Activated T-cell treated with anti-CD3 and anti-CD28 coated beads, Interleukin-2, amount 50 U/mL, for 72 hours (primary cell): ENCODE results near the gene TBKBP1. TPM values are rescaled to one million over a fixed set of nuclear protein-coding genes. Genes with fewer than 3 reads are reported as not detected.

ENCODE experiments used
- ATAC-seq, 2 donors: fragments of 150-1000 bp; cut with Tn5 transposase; replicated peaks in 1 of 2; 2 replicates each; pipeline ENCODE4 v1.10.0; 2021; ENCODE audit warnings: moderate library complexity in 2 of 2, mild to moderate bottlenecking in 1 of 2
- DNase-seq, 2 donors: peaks; one replicate each; pipeline ENCODE4 v3.0.0; 2021 to 2022; ENCODE audit warnings: mixed read lengths in 1 of 2
- H3K27ac Mint-ChIP-seq: one replicate; pipeline ENCODE4 v1.8.0; 2022; ENCODE audit warnings: mild to moderate bottlenecking, moderate library complexity, mixed read lengths
- H3K27me3 Mint-ChIP-seq: one replicate; pipeline ENCODE4 v1.8.0; 2022; ENCODE audit warnings: low read depth, mixed read lengths
- H3K36me3 Mint-ChIP-seq, 2 donors: one replicate each; pipeline ENCODE4 v1.8.0; 2022; ENCODE audit warnings: mixed read lengths in 2 of 2, mild to moderate bottlenecking in 1 of 2; ENCODE audit not compliant: insufficient read depth in 2 of 2
- H3K4me1 Mint-ChIP-seq: one replicate; pipeline ENCODE4 v1.8.0; 2022; ENCODE audit warnings: low read depth, mixed read lengths
- H3K4me3 Mint-ChIP-seq, 2 donors: one replicate each; pipeline ENCODE4 v1.8.0; 2022; ENCODE audit warnings: mild to moderate bottlenecking in 2 of 2, mixed read lengths in 2 of 2, moderate library complexity in 2 of 2
- H3K9me3 Mint-ChIP-seq, 2 donors: one replicate each; pipeline ENCODE4 v1.8.0; 2022; ENCODE audit warnings: mixed read lengths in 2 of 2
- total RNA-seq, 2 donors: library from RNA; stranded (reverse); gene quantifications; one replicate each; pipeline ENCODE4 v1.2.3, GENCODE V29; 2022

Gene TBKBP1
- total RNA-seq, 2 donors from 2014 or later = 24.2 to 28.7 TPM

DNA sequence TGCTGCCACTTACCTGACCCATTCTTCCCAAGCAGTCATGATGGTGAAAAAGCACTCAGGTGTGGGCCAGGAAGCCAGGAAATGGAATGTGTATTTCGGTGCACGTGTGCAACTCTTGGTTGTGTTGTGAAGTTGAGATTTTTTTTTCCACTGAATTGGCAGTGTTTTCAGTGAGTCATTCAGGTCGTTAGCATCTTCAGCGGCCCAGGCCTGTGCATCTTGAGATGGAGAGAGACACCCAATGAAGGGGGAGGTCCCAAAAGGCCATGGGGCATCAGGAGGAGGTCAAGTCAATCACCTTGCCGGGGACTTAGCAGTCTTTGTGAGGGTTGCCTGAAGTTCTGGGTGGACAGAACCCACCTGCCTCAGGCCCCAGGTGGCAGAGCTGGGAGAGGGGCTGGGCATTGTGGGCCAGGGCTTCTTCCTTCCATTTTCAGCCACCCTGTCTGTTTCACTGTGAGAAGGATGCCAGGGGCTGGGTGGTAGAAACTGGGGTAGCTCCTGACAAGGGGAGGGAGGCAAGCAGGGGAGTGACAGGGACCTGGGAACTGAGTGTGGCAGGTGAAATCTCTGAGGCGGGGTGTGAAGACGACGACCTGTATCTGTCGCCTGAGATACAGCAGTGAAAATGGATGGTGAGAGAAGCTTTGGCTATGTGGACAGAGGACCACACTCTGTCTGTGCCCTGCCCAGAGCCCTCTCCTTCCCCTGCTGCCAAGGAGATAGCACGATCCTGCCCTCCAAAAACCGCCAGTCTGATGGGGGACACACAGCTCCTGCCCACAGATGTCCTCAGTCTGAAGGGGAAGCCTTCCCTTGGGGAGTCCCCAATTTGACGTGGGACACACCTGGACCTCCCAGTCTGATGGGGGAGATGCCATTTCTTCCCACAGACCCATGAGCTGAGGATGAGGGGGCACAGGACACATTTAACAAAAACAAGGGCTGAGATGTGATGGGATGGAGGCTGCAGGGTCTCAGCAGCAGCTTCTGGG, 11.9 kb downstream of the TBKBP1 start:
- Mint-ChIP-seq H3K27ac (peak overlapping the region; percentile 98), H3K4me3 (peak overlapping the region; percentile 79 to 86), H3K36me3 (peaks cover 0 to 3% of the 10 kb centered on the region in 2 donors), H3K9me3 (no peaks in the 10 kb centered on the region), H3K27me3 (no peaks in the 10 kb centered on the region), H3K4me1 (peaks cover 71% of the 10 kb centered on the region)
- DNase-seq (peak; percentile 68 to 77), ATAC-seq (peak; percentile 61 to 63)

DNA sequence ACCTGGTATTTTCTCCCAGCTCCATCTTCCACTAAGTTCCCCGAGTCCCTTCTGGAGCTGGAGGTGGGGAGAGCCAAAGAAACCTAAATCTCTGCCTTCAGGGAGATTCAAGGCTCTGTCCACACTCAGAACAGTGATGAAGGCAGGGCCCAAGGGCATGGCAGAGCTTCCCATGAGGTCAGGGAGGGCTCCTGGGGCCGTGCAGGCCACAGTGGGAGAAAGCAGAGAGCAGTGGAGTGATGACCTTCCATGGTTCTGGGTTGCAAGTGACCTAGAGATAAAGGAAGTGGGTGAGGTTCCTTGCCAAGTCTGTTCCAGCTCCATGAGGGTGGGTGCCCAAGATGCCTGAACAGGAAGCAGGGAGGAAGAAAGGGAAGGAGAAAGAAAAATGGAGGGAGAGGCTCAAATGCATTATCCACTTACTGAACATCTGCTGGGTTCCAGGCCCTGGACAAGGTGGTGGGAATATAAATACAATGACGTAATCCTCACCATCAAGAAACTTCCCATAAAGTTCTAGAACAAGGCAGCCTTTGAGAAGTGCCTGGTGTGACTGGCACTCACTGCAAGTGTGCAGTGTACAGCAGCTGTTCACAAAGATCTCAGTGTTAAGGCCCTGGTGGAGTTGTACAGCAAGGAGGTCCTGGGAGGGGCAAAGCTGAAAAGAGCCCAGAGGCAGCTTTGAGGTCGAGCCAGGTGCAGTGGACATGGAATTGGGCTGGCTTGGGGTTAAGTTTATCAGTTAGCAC, 13.3 kb downstream of the TBKBP1 start:
- peak overlapping the region; percentile 98 for H3K27ac Mint-ChIP-seq
- peak overlapping the region; percentile 79 to 86 for H3K4me3 Mint-ChIP-seq
- peaks cover 72% of the 10 kb centered on the region for H3K4me1 Mint-ChIP-seq
- no peak for DNase-seq
- H3K9me3 Mint-ChIP-seq = no peaks in the 10 kb centered on the region
- H3K36me3 Mint-ChIP-seq = peaks cover 0 to 3% of the 10 kb centered on the region in 2 donors
- no peak for ATAC-seq
- H3K27me3 Mint-ChIP-seq = no peaks in the 10 kb centered on the region

DNA sequence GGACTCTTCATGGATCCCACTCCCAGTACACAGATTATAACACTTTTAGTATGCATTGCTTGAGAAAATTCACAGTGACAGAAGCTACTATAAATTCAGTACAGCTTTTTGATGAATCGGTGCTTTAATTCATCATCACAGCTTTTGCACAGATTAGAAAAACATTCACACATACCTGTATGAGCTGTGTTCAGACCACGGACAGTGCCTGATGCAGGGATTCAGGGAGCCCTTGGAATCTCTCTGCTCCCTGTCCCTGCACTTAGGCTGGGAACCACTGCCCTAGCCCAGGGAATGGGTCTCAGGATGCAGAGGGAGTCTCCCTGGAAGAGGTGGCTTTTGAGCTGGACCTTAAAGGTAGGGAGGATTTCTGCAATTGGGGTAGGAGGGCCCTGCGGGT, 13.9 kb downstream of the TBKBP1 start:
- Mint-ChIP-seq H3K36me3 (peaks cover 0 to 3% of the 10 kb centered on the region in 2 donors), H3K27ac (no peak overlapping the region), H3K4me3 (no peak overlapping the region), H3K9me3 (no peaks in the 10 kb centered on the region), H3K27me3 (no peaks in the 10 kb centered on the region), H3K4me1 (peaks cover 66% of the 10 kb centered on the region)
- ATAC-seq (no peak), DNase-seq (no peak)

GRCh38 chr17:47708312-47708863, 14.4 kb downstream of the TBKBP1 start:
- Mint-ChIP-seq H3K27me3 (no peaks in the 10 kb centered on the region), H3K4me1 (peaks cover 61% of the 10 kb centered on the region), H3K27ac (no peak overlapping the region), H3K36me3 (peaks cover 0 to 3% of the 10 kb centered on the region in 2 donors), H3K9me3 (no peaks in the 10 kb centered on the region), H3K4me3 (no peak overlapping the region)
- ATAC-seq = no peak
- DNase-seq = no peak

DNA sequence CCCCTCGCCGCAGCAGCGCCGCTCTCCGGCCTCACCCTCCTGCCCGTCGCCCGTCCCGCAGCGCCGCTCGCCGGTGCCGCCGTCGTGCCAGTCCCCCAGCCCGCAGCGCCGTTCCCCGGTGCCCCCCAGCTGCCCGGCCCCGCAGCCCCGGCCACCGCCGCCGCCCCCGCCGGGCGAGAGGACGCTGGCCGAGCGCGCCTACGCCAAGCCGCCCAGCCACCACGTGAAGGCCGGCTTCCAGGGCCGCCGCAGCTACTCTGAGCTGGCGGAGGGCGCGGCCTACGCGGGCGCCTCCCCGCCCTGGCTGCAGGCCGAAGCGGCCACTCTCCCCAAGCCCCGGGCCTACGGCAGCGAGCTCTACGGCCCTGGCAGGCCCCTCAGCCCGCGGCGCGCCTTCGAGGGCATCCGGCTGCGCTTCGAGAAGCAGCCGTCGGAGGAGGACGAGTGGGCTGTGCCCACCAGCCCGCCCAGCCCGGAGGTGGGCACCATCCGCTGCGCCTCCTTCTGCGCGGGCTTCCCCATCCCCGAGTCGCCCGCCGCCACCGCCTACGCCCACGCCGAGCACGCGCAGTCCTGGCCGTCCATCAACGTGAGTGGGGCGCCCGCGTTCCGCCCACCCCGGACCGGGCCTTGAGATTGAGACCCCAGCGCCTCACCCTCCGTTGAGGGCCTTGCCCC, 15.0 kb downstream of the TBKBP1 start:
- no peak overlapping the region for H3K27ac Mint-ChIP-seq
- no peaks in the 10 kb centered on the region for H3K9me3 Mint-ChIP-seq
- H3K4me3 Mint-ChIP-seq = no peak overlapping the region
- ATAC-seq (no peak), DNase-seq (no peak)
- H3K36me3 Mint-ChIP-seq = peaks cover 0 to 3% of the 10 kb centered on the region in 2 donors
- peaks cover 55% of the 10 kb centered on the region for H3K4me1 Mint-ChIP-seq
- no peaks in the 10 kb centered on the region for H3K27me3 Mint-ChIP-seq

GRCh38 chr17:47709594-47709993, 15.6 kb downstream of the TBKBP1 start:
- Mint-ChIP-seq H3K4me3 (no peak overlapping the region), H3K4me1 (peaks cover 49% of the 10 kb centered on the region), H3K9me3 (no peaks in the 10 kb centered on the region), H3K27me3 (no peaks in the 10 kb centered on the region), H3K36me3 (peaks cover 0 to 3% of the 10 kb centered on the region in 2 donors), H3K27ac (no peak overlapping the region)
- ATAC-seq (no peak), DNase-seq (no peak)

- Mint-ChIP-seq H3K9me3 (no peaks in the 10 kb centered on the region), H3K4me3 (no peak overlapping the region), H3K36me3 (peaks cover 0 to 3% of the 10 kb centered on the region in 2 donors), H3K4me1 (peaks cover 47% of the 10 kb centered on the region), H3K27ac (no peak overlapping the region), H3K27me3 (no peaks in the 10 kb centered on the region)
- no peak for ATAC-seq
- no peak for DNase-seq
Measured at GRCh38 chr17:47711366-47712099, 17.6 kb downstream of the TBKBP1 start.

GRCh38 chr17:47712330-47713023, 18.5 kb downstream of the TBKBP1 start:
- ATAC-seq (no peak), DNase-seq (no peak)
- no peak overlapping the region for H3K27ac Mint-ChIP-seq
- no peaks in the 10 kb centered on the region for H3K27me3 Mint-ChIP-seq
- no peaks in the 10 kb centered on the region for H3K9me3 Mint-ChIP-seq
- H3K4me1 Mint-ChIP-seq = peaks cover 47% of the 10 kb centered on the region
- peaks cover 0 to 3% of the 10 kb centered on the region in 2 donors for H3K36me3 Mint-ChIP-seq
- H3K4me3 Mint-ChIP-seq = no peak overlapping the region

DNA sequence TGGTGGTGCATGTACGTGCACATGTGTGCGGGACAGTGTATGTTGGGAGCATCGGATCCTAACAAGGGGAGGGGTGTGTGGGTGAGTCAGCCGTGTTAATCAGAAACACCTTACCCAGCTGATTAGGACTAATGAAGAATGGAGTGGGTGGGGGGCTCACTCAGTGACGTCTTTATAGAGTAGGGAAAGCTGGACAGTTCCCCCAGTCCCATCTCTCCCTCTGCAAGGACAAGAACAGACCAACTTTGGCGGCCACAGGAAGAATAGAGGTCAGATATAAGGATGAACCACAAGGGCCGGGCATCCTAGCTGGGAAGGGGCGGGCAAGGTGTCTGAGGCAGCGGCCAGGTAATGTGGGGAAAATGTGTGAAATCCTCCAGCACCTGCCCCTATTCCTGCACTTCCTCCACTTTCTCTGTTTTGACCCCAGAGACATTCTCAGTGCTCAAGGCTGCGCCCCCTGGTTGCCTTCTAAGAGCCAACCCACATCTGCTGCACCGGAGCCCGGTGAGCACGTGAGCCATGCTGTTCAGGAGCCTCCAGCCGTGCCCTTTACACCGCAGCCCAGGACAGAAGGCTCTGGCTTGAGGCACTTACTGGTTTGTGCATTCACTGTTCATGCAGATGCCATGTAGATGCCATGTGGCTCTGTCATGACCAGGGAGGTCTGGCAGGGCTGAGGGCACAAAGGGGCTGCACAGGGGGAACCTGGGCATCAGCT, 20.2 kb downstream of the TBKBP1 start:
- Mint-ChIP-seq H3K36me3 (peaks cover 0 to 3% of the 10 kb centered on the region in 2 donors), H3K9me3 (no peaks in the 10 kb centered on the region), H3K27ac (no peak overlapping the region), H3K4me1 (peaks cover 63% of the 10 kb centered on the region), H3K4me3 (no peak overlapping the region), H3K27me3 (no peaks in the 10 kb centered on the region)
- DNase-seq (no peak), ATAC-seq (no peak)

DNA sequence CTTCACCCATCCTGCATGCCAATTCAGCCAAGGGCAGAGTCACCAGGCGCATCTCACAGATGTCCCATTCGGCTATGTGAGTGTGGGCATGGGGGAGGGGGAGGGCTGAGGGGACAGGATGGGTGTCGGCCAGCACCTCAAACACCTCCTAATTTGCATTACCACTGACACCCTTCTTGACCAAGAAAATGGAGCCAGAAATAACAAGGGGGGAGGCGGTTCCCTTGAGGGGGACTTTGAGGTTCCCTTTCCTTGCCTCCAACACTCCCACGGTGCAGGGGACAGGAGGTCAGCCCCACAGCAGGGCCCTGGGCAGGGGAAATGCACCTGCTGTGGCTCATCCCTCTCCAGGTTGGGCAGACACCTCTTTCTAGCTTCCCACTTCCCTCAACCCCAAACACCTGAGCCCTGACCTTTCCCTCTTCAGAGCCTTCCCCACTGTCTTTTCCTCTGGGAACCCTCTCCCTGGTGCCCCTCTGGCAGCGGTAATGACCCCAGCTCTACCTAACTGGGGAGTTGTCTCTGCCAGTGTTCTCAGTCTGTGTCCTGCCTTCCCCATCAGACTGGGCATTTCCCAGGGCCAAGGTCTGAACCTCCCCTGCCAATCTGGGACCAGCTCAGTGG, 20.9 kb downstream of the TBKBP1 start:
- ATAC-seq = no peak
- peak overlapping the region in 1 of 2 donors; percentile 10 for H3K4me3 Mint-ChIP-seq
- H3K9me3 Mint-ChIP-seq = no peaks in the 10 kb centered on the region
- peaks cover 0 to 3% of the 10 kb centered on the region in 2 donors for H3K36me3 Mint-ChIP-seq
- peaks cover 70% of the 10 kb centered on the region for H3K4me1 Mint-ChIP-seq
- DNase-seq = no peak
- H3K27me3 Mint-ChIP-seq = no peaks in the 10 kb centered on the region
- no peak overlapping the region for H3K27ac Mint-ChIP-seq
